T-cell (primary cell): ENCODE measurements around the gene IYD. TPM values are rescaled to one million over a fixed set of nuclear protein-coding genes. Genes with fewer than 3 reads are reported as not detected.

Experiments used
- ATAC-seq, 4 experiments: fragments of 200-7000 bp in 3 of 4; fragments of 150-1000 bp in 1 of 4; cut with Tn5 transposase; replicated peaks in 1 of 4; 1 replicate in 3 of 4; 2 replicates in 1 of 4; pipeline ENCODE4 v1.10.0; 2021; ENCODE audit warnings: moderate library complexity in 3 of 4, mild to moderate bottlenecking in 2 of 4, moderate number of reproducible peaks in 1 of 4
- CTCF ChIA-PET, 2 donors: fragments of 300-600 bp; sonication (Branson Sonifier 250); formaldehyde crosslinking; loops; one replicate each; lab custom pipeline; 2022; ENCODE audit warnings: antibody characterized with exemption in 2 of 2; lab: Charles Lee
- POLR2A ChIA-PET, 2 donors: fragments of 300-600 bp; sonication (Branson Sonifier 250); formaldehyde crosslinking; loops; one replicate each; lab custom pipeline; 2022; ENCODE audit warnings: antibody characterized with exemption in 2 of 2; lab: Charles Lee
- DNase-seq, 35 experiments: peaks; one replicate each; pipeline versions ENCODE4 v3.0.0 to v3.0.0-alpha.2; 2013 to 2023
- H3K27ac ChIP-seq: one replicate; pipeline ENCODE4 v1.5.1; 2013; ENCODE audit warnings: low read length
- H3K27me3 ChIP-seq, 2 experiments: replicated peaks in 1 of 2; 1 replicate in 1 of 2; 2 replicates in 1 of 2; pipeline versions ENCODE4 v1.6.1 to v1.7.0; 2013; ENCODE audit warnings: low read length in 1 of 2, mixed read lengths in 1 of 2; ENCODE audit not compliant: control insufficient read depth in 2 of 2, insufficient read depth in 2 of 2; ENCODE audit errors: extremely low read depth in 1 of 2
- H3K36me3 ChIP-seq, 2 donors: 1 replicate in 1 of 2; 2 replicates in 1 of 2; pipeline versions ENCODE4 v1.6.1 to v1.7.0; 2013; ENCODE audit warnings: low read length in 1 of 2; ENCODE audit not compliant: control insufficient read depth in 2 of 2, insufficient read depth in 1 of 2; ENCODE audit errors: extremely low read depth in 1 of 2
- H3K4me1 ChIP-seq, 2 experiments: 1 replicate in 1 of 2; 2 replicates in 1 of 2; pipeline versions ENCODE4 v1.6.1 to v1.7.0; 2013; ENCODE audit warnings: low read length in 2 of 2, mixed read lengths in 1 of 2; ENCODE audit not compliant: insufficient read depth in 2 of 2, control insufficient read depth in 1 of 2; ENCODE audit errors: extremely low read depth in 1 of 2
- H3K4me3 ChIP-seq, 2 donors: 1 replicate in 1 of 2; 2 replicates in 1 of 2; pipeline versions ENCODE4 v1.5.1 to v1.7.0; 2013; ENCODE audit warnings: mild to moderate bottlenecking in 2 of 2, low read length in 1 of 2, moderate library complexity in 1 of 2; ENCODE audit not compliant: control insufficient read depth in 1 of 2; ENCODE audit errors: extremely low read depth in 1 of 2
- H3K9me3 ChIP-seq: 2 replicates; pipeline ENCODE4 v1.7.0; 2013
- H3K27ac Mint-ChIP-seq, 2 donors: one replicate each; pipeline ENCODE4 v1.8.0; 2020 to 2021; ENCODE audit warnings: mild to moderate bottlenecking in 2 of 2, mixed read lengths in 2 of 2
- H3K27me3 Mint-ChIP-seq, 2 donors: one replicate each; pipeline ENCODE4 v1.8.0; 2021 to 2022; ENCODE audit warnings: mixed read lengths in 2 of 2
- H3K36me3 Mint-ChIP-seq: one replicate; pipeline ENCODE4 v1.8.0; 2021; ENCODE audit warnings: mixed read lengths
- H3K4me1 Mint-ChIP-seq, 3 donors: one replicate each; pipeline ENCODE4 v1.8.0; 2020 to 2022; ENCODE audit warnings: mixed read lengths in 3 of 3, mild to moderate bottlenecking in 1 of 3
- H3K4me3 Mint-ChIP-seq, 3 donors: one replicate each; pipeline ENCODE4 v1.8.0; 2020 to 2022; ENCODE audit warnings: mild to moderate bottlenecking in 3 of 3, mixed read lengths in 3 of 3, moderate library complexity in 3 of 3
- H3K9me3 Mint-ChIP-seq, 3 donors: one replicate each; pipeline ENCODE4 v1.8.0; 2020 to 2022; ENCODE audit warnings: mixed read lengths in 3 of 3
- WGBS: methylation state at CpG from one replicate; pipeline ENCODE4 v1.1.5; 2013; ENCODE audit warnings: missing lambda C conversion rate; ENCODE audit not compliant: insufficient coverage; 5-methylcytosine and 5-hydroxymethylcytosine counted together
- total RNA-seq, 35 experiments: library from RNA in 6 of 35; stranded (reverse) in 6 of 35; fragments of 120-200 nt in 1 of 35; gene quantifications; one replicate each; pipeline versions ENCODE4 v1.2.1 to v1.2.4 and lab custom pipeline; 2013 to 2026

Gene IYD
- total RNA-seq, 5 donors from 2014 or later (not counting 1 experiment from before 2014, with no cell fraction given): not detected

GRCh38 chr6:150325066-150325772, 43.6 kb upstream of the IYD start:
- no peaks in the 10 kb centered on the region for H3K36me3 ChIP-seq
- no peak overlapping the region for H3K27ac Mint-ChIP-seq
- ChIA-PET POLR2A (no interaction called here), CTCF (no interaction called here)
- 90% methylated on average over 3 of the region's 5 CpGs for WGBS
- H3K27me3 ChIP-seq: peaks cover 0 to 12% of the 10 kb centered on the region in 2 experiments
- no peak overlapping the region for H3K27ac ChIP-seq
- H3K4me1 ChIP-seq: no peaks in the 10 kb centered on the region
- DNase-seq: no peak
- no peaks in the 10 kb centered on the region for H3K4me1 Mint-ChIP-seq
- no peak for ATAC-seq
- no peaks in the 10 kb centered on the region for H3K36me3 Mint-ChIP-seq
- H3K9me3 ChIP-seq: no peaks in the 10 kb centered on the region
- peaks cover 0 to 11% (median 0%) of the 10 kb centered on the region in 3 donors for H3K9me3 Mint-ChIP-seq
- H3K4me3 Mint-ChIP-seq: no peak overlapping the region
- peaks cover 3 to 9% of the 10 kb centered on the region in 2 donors for H3K27me3 Mint-ChIP-seq
- H3K4me3 ChIP-seq: no peak overlapping the region

GRCh38 chr6:150327117-150327774, 41.6 kb upstream of the IYD start:
- 69% methylated on average over 4 of the region's 5 CpGs for WGBS
- H3K9me3 Mint-ChIP-seq: peaks cover 0 to 11% (median 0%) of the 10 kb centered on the region in 3 donors
- H3K4me3 Mint-ChIP-seq: no peak overlapping the region

GRCh38 chr6:150328744-150329405, 39.9 kb upstream of the IYD start:
- H3K36me3 ChIP-seq: no peaks in the 10 kb centered on the region
- H3K27ac ChIP-seq: no peak overlapping the region
- H3K4me1 Mint-ChIP-seq: no peaks in the 10 kb centered on the region
- H3K36me3 Mint-ChIP-seq: no peaks in the 10 kb centered on the region
- WGBS: no CpG with 5 or more reads among the region's 6 CpGs
- peaks cover 0 to 11% (median 0%) of the 10 kb centered on the region in 3 donors for H3K9me3 Mint-ChIP-seq
- POLR2A ChIA-PET: no interaction called here
- H3K4me1 ChIP-seq: no peaks in the 10 kb centered on the region
- no peak overlapping the region for H3K4me3 Mint-ChIP-seq
- H3K27me3 ChIP-seq: peaks cover 0 to 6% of the 10 kb centered on the region in 2 experiments
- DNase-seq: no peak
- H3K27ac Mint-ChIP-seq: no peak overlapping the region
- ATAC-seq: no peak
- H3K4me3 ChIP-seq: no peak overlapping the region
- H3K9me3 ChIP-seq: no peaks in the 10 kb centered on the region
- no peaks in the 10 kb centered on the region for H3K27me3 Mint-ChIP-seq
- CTCF ChIA-PET: no interaction called here

More at GRCh38 chr6:150327117-150327774, 41.6 kb upstream of the IYD start:
- Histone ChIP-seq H3K4me3 (no peak overlapping the region), H3K27me3 (peaks cover 0 to 12% of the 10 kb centered on the region in 2 experiments), H3K4me1 (no peaks in the 10 kb centered on the region), H3K36me3 (no peaks in the 10 kb centered on the region), H3K9me3 (no peaks in the 10 kb centered on the region), H3K27ac (no peak overlapping the region)
- no peak for ATAC-seq
- ChIA-PET POLR2A (no interaction called here), CTCF (no interaction called here)
- no peaks in the 10 kb centered on the region for H3K36me3 Mint-ChIP-seq
- peaks cover 3 to 6% of the 10 kb centered on the region in 2 donors for H3K27me3 Mint-ChIP-seq
- H3K27ac Mint-ChIP-seq: no peak overlapping the region
- no peaks in the 10 kb centered on the region for H3K4me1 Mint-ChIP-seq
- DNase-seq: no peak

DNA sequence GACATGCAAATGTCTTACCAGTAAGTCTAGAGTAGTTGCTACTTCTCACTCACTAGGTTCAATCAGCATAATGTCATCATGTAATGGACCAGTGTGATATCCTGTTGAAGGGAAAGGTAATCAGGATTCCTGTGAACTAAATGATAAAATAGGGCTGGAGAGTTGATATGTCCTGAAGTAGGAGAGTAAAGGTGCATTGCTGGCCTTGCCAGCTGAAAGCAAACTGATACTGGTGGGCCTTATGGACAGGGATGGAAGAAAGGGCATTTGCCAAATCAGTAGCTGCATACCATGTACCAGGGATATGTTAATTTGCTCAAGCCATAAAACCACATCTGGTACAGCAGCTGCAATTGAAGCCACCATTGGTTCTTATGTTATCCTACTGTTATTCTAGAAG, 37.5 kb upstream of the IYD start:
- no peak for ATAC-seq
- POLR2A ChIA-PET: no interaction called here
- no peak overlapping the region for H3K27ac ChIP-seq
- Mint-ChIP-seq H3K36me3 (no peaks in the 10 kb centered on the region), H3K27me3 (peaks cover 0 to 3% of the 10 kb centered on the region in 2 donors), H3K4me1 (no peaks in the 10 kb centered on the region), H3K9me3 (peaks cover 0 to 4% (median 0%) of the 10 kb centered on the region in 3 donors), H3K4me3 (no peak overlapping the region), H3K27ac (no peak overlapping the region)
- no peak for DNase-seq
- no peak overlapping the region for H3K4me3 ChIP-seq
- CTCF ChIA-PET: no interaction called here
- H3K9me3 ChIP-seq: no peaks in the 10 kb centered on the region
- H3K27me3 ChIP-seq: peaks cover 0 to 3% of the 10 kb centered on the region in 2 experiments
- H3K4me1 ChIP-seq: no peaks in the 10 kb centered on the region
- no peaks in the 10 kb centered on the region for H3K36me3 ChIP-seq

DNA sequence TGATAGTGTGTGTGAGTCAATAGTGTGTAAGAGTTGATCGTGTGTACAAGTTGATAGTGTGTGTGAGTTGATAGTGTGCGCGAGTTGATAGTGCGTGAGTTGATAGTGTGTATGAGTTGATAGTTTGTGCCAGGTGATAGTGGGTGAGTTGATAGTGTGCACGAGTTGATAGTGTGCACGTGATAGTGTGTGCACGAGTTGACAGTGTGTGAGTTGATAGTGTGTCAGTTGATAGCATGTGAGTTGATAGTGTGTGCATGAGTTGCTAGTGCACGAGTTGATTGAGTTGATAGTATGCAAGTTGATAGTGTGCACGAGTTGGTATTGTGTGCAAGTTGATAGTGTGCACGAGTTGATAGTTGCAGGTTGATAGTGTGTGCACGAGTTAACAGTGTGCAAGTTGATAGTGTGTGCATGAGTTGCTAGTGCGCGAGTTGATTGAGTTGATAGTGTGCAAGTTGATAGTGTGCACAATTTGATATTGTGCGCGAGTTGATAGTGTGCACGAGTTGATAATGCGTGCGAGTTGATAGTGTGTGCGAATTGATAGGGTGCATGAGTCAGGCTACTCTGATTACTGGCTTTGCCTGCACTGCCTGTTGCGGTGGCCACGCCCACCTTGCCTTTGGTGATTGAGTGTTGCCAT, 35.8 kb upstream of the IYD start:
- no peak for ATAC-seq
- no peaks in the 10 kb centered on the region for H3K36me3 ChIP-seq
- no peaks in the 10 kb centered on the region for H3K4me1 ChIP-seq
- Mint-ChIP-seq H3K9me3 (no peaks in the 10 kb centered on the region), H3K36me3 (no peaks in the 10 kb centered on the region), H3K27me3 (peaks cover 0 to 3% of the 10 kb centered on the region in 2 donors), H3K4me1 (no peaks in the 10 kb centered on the region), H3K4me3 (no peak overlapping the region), H3K27ac (no peak overlapping the region)
- ChIA-PET CTCF (no interaction called here), POLR2A (no interaction called here)
- H3K27ac ChIP-seq: no peak overlapping the region
- DNase-seq: no peak
- H3K9me3 ChIP-seq: no peaks in the 10 kb centered on the region
- WGBS: 92% methylated on average over 19 of the region's 21 CpGs
- H3K27me3 ChIP-seq: peaks cover 0 to 5% of the 10 kb centered on the region in 2 experiments
- no peak overlapping the region for H3K4me3 ChIP-seq

DNA sequence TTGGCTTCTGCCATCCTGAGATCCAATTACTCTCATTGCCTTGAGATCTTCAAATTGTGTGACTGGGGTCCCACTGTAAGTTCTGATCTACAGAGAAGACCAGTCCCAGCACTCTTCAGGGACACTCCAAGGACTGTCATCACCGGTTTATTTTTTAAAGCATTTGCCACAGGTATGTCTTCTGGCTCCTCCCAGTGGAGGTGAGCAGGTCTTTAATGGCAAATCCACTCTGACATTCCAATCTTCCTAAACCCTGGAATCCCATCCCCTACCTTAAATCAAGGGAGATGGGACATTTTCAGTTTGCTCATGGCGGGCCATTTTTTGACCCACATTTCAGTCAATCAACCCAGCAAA, 35.2 kb upstream of the IYD start:
- H3K27ac Mint-ChIP-seq: no peak overlapping the region
- ChIA-PET CTCF (no interaction called here), POLR2A (no interaction called here)
- 71% methylated on average over 1 of the region's 2 CpGs for WGBS
- no peak overlapping the region for H3K4me3 ChIP-seq
- H3K27ac ChIP-seq: no peak overlapping the region
- H3K9me3 ChIP-seq: no peaks in the 10 kb centered on the region
- H3K27me3 ChIP-seq: peaks cover 0 to 5% of the 10 kb centered on the region in 2 experiments
- H3K36me3 Mint-ChIP-seq: no peaks in the 10 kb centered on the region
- no peaks in the 10 kb centered on the region for H3K9me3 Mint-ChIP-seq
- no peaks in the 10 kb centered on the region for H3K36me3 ChIP-seq
- ATAC-seq (no peak), DNase-seq (no peak)
- H3K27me3 Mint-ChIP-seq: peaks cover 0 to 3% of the 10 kb centered on the region in 2 donors
- no peak overlapping the region for H3K4me3 Mint-ChIP-seq
- H3K4me1 ChIP-seq: no peaks in the 10 kb centered on the region
- no peaks in the 10 kb centered on the region for H3K4me1 Mint-ChIP-seq
